ENCODE data around the gene GPR17.

Gene GPR17

DNA sequence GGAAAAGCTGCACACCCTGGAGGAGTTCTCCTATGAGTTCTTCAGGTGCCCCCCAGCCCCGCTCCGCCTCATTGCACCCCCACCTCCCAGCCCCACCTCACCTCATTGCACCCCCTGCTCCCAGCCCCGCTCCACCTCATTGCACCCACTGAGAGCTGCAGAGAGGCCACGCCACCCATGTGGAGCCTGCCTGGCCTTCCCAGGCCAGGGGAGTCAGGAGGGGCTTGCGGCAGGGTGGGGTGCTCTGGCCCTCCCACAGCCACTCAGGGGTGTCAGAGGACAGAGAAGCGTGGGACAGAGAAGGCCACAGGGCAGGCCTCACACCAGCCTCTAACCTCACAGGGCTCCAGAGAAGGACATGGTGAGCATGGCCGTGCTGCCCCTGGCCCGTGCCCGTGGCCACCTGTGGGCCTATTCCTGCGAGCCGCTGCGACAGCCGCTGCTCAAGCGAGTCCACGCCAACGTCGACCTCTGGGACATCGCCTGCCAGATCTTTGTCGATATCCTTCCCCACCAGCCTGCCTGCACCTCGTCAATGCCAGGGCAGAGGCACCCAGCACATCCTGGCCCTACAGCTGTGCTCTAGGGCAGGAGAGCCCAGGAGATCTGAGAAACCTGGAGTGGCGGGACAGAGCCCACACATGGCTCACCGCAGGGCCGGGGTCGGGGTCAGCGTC, 15.0 kb upstream of the GPR17 start:
- no peak for DNase-seq

DNA sequence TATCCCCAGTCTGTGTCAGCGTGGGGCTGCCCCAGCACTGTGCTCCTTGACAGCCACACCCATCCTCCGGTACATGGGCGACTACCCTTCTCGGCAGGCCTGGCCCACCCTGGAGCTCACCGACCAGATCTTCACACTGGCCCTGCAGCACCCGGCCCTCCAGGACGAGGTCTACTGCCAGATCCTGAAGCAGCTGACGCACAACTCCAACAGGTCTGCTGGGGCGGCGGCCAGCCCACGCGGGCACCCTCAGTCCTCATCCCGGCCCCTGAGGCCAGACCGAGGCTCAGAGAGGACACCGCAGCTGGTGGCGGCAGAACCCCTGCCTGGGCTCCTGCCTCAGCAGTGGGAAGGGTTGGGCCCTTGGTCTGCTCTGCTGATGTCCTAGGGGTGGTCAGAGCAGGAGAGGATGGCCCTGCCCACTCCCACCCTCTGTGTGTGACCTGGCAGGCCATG, 14.4 kb upstream of the GPR17 start:
- DNase-seq: no peak

DNA sequence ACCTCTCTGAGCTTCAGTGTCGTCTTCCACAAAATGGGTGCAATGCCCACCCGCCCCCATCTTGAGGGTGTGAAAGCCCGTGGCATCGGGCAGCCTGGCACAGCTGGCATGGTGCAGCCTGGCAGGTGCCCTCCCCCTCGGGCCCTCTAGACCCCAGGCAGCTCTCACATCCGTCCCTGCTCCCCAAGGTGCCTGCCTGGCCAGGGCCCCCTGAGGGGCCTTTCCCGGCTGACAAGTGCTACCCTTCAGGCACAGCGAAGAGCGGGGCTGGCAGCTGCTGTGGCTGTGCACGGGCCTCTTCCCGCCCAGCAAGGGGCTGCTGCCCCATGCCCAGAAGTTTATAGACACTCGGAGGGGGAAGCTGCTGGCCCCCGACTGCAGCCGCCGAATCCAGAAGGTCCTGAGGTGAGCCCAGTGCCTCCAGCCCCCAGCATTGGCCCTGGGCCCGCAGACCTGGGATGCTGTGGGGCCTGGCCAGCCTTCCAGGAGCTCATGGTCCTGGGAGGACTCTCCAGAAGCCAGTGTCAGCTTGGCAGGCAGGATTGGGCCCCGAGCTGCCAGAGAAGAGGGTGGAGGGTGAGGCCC, 13.9 kb upstream of the GPR17 start:
- no peak for DNase-seq

- DNase-seq: no peak
These were observed 13.1 kb upstream of the GPR17 start for GRCh38 chr2:127632592-127633489.

DNA sequence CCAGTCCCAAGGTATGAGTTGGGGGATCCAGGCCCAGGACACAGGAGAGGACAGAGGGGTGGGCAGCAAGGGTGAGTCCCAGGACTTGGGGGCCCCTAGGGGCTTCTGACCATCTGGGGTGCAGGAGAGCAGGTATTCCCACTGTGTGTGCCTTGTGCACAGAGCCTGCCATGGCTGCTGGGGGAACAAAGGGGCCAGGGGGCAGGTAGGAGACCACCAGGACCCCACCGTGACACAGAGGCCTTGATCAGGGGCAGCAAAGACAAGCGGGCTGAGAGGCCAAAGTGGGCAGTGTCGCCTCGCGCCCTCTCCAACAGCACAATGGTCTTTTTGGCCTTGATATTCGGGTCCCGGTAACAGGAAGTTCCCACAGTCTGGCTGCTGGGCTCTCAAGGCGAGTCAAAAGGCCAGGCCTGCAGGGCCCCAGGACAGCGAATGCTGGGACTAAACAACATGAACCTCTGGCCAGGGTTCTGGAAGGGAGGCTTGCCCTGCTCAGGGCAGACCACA, 12.3 kb upstream of the GPR17 start:
- DNase-seq: no peak

DNA sequence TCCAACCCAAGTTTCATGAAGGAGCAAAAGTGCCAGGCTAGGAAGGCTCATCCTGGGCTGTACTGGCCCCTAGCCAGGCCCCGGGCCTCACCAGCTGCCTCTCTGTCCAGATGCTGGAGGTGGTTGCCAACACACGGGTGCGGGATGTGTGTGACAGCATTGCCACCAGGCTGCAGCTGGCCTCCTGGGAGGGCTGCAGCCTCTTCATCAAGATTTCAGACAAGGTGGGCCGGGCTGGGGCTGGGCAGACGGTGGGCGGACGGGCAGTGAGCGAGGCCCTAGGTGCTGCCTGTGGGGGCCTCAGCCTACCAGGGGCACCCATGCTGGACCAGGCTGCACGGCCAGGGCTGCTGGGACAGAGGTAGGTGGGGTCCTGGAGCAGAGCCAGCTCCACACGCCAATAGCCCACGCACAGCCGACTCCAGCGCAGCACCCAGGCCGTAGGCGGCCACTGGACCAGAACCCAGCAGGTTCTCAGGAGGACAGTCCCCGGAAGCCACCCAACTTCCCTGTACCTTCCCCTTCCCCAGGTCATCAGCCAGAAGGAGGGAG, 11.8 kb upstream of the GPR17 start:
- DNase-seq: no peak

- no peak for DNase-seq
These were observed 11.2 kb upstream of the GPR17 start for GRCh38 chr2:127634626-127635379.

DNA sequence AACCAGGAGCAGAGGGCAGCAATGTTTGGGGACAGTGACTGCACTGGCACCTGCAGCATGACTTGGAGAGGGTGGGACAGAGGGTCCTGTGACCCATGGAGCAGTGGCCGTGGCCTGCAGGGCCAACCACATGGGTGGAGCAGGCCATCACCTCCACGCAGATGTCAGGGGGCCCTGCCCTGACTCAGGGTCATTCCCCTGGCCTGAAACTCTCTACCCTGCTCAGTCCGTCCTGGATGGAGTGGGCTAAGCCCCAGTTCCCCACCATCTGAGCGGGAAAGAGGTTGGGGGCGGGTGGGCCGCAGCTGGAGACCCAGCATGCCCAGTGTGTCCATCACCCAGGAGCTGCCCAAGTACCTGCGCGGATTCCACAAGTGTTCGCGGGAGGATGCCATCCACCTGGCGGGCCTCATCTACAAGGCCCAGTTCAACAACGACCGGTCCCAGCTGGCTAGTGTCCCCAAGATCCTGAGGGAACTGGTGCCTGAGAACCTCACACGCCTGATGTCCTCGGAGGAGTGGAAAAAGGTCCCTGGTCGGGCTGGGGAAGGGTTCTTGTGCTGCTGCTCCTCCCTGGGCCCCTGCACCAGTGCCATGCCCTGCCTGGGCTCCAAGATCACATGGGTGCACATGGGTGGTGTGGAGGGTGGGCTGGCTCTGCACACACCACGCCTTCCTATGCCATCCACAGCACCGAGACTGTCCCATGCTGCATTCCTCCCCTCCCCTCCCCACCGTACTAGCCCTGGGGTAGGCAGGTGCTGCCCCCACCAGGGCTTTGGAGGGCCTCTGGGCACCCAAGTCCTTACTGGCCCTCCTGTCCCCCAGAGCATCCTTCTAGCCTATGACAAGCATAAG, 10.3 kb upstream of the GPR17 start:
- DNase-seq: no peak

DNA sequence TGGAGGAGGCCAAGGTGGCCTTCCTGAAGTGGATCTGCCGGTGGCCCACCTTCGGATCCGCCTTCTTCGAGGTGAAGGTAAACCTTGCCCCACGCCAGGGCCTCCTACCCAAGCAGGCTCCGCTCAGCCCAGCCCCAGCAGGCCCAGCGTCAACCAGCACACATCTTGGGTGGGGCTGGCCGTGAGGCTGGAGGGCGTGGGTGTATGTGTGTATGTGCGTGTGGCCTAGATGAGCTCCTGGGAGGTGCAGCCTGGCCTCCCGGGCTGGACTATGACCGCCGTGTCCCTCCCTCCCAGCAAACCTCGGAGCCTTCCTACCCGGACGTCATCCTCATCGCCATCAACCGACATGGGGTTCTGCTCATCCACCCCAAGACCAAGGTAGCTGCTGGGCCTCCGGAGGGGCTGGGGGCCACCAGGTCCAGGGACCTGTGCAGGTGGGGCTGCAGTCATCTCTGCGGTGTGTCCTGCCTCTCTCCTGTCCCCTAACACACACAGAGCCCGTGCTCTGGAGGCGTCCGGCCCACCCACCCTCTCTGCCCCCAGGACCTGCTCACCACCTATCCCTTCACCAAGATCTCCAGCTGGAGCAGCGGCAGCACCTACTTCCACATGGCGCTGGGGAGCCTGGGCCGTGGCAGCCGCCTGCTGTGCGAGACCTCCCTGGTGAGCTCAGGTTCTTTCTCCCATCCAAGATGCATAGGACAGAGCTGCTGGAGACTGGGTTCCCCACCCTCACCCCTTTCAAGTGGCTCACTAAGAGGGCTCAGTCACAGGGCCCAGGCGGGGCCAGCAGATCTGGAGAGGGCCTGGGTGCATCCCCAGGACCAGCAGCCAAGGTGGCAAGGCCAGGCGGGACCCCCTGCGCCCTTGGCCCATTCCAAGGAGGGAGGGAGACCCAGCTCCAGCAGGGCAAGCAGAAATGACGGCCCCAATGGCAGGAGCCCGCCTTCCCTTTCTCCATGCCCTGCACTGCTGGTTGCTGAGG, 9.4 kb upstream of the GPR17 start:
- DNase-seq: no peak

DNA sequence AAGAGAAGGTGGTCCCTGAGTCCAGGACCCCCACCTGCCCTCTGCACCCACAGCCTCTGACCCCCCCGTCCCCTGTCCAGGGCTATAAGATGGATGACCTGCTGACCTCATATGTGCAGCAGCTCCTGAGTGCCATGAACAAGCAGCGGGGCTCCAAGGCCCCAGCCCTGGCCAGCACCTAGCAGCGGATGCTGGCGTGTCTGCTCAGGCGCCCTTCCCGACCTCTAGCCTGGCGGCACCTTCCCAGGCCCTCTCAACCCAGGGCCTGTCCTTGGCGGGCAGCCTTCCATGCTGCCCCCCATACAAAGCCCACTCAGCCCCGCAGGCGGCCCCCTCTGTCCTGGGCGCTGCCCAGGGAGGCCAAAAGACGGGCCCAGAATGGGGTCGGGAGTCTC, 8.7 kb upstream of the GPR17 start:
- DNase-seq: no peak

- no peak for DNase-seq
These were observed 8.2 kb upstream of the GPR17 start for GRCh38 chr2:127637725-127638252.

DNA sequence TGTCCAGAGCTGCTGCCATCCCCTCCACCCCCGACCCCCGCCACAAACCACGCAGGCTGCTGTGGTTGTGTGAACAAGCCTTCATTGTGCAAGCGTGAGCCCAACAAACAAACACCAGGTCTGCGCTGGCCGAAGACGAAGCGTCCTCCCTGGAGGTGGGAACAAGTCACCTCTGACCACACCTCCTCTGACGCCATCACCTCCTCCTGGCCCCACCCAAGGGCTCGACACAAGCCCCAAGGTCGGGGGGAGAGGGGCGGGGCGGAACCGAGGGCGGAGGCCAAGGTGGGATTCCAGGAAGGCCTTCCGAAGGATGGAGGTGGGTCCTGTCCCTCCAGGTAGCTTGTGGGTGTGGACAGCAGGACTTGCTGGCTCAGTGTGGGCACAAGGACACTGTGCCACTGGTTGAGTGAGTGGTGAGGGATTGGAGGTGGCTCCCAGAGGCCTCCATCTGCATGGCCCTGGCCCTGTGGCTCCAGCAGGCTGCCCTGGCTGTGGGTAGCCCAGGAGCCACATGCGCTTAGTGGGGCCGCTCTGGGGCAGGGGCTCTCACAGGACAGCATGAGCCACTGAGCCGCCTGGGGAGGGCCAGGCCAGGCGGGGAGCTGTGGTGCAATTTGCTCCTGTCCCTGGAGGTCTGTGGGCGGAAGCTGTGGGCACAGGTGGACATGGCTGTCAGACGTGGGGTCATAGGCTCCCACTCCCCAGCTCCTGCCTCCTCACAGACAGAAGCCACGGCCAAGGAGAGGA, 7.4 kb upstream of the GPR17 start:
- no peak for DNase-seq

GRCh38 chr2:127639111-127639474, 6.9 kb upstream of the GPR17 start:
- no peak for DNase-seq

DNA sequence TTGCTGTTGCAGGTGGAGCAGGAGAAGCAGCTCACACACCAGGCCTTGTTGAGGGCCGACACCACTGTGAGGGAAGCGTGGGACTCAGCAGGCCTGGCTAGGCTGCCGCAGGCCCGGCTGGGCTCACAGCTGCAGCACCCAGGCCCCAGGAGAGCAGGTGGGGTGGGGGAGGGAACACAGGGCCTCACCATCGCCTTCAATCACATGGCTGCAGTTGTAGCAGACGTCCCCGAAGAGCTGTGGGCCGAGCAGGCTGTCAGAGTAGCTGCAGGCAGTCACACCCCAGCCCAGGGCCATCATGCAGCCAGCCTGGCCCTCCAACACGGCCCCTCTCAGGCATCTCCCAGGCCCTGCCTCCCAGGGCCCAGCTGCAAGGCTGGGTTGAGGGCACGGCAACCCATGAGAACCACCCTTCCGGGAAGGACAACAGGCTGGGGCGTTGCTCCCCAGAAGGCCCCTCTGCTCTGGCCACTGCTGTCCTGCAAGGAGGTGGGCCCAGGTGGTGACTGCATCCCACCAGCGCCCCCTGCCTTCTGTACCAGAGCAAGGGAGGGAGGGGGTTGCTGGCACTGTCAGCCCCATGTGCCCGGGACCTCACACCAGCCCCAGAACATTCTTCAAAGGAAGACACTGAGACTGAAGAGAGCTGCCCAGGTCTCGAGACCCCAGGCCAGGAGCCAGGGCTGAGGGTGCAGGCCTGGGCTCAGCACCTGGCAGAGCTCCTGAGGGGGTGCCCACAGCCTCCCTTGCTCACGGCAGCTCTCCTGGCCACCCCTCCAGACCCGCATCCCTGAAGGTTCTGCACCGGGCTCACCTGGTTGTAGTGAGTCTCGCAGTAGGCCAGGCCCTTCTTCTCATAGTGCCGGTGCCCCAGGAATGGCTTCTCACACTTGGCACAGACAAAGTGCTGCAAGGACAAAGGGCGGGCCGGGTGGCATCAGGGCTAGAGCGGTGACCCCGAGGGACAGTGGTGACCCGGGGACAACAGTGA, 5.6 kb upstream of the GPR17 start:
- DNase-seq: peak; percentile 72

DNA sequence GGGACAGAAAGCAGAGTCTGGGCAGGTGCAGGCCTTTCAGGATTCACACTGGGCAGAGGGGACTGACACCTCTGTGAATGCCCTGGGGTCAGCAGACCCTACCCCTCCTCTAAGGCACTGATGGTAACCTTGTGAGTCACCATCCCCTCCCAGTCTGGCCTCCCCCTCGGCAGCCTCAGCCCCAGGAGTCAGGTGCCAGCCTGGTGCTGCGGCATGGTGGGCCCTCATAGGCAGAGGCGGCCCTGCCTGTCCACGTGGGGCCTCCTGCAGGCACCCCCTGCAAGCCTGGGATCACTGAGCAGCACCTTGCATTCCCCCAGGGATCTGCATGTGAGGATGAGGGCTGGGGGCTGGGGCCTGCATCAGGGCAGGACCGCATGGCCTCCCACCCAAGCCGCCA, 4.8 kb upstream of the GPR17 start:
- DNase-seq: peak; percentile 60

- DNase-seq: peak; percentile 70
These were observed 4.0 kb upstream of the GPR17 start for GRCh38 chr2:127641846-127642507.

- DNase-seq: no peak
These were observed 3.1 kb upstream of the GPR17 start for GRCh38 chr2:127642706-127643438.
